Fibroblast of gingiva (primary cell): Measurements from ENCODE around the gene SLMAP.
"Not testable (repeated sequence)": the region's sequence is repeated elsewhere in the genome, so short reads cannot be mapped to it uniquely, and the experiment has no call there.

Source experiments
- DNase-seq: peaks from one replicate; pipeline ENCODE4 v3.0.0-alpha.2; 2011; ENCODE audit warnings: low read depth

Gene SLMAP

DNA sequence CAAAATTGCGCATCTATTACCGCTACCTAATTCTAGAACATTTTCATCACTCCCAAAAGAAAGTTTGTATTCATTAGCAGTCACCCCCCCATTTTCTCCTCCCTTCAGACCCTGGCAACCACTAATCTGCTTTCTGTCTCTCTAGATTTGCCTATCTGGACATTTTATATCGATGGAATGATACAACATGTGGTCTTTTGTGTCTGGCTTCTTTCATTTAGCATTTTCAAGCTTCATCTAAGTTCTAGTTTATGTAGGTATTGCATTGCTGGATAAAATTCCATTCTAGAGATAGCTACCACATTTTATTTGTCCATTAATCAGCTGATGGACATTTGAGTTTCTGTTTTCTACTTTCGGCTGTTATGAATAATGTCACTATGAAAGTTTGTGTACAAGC lies 38.4 kb downstream of the SLMAP start:
- DNase-seq = no peak

DNA sequence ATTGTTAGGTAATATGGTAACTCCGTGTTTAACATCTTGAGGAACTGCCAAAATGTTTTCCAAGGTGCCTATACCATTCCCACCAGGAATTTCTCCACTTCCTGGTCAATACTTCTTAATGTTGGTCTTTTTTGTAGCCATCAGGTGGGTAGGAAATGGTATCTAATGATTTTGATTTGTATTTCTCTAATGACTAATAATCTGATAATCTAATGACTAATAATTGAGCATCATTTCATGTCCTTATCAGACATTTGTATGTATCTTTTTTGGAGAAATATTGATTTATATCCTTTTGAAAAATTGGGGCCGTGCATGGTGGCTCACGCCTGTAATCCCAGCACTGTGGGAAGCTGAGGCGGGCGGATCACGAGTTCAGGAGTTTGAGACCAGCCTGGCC lies 38.8 kb downstream of the SLMAP start:
- no peak for DNase-seq

DNA sequence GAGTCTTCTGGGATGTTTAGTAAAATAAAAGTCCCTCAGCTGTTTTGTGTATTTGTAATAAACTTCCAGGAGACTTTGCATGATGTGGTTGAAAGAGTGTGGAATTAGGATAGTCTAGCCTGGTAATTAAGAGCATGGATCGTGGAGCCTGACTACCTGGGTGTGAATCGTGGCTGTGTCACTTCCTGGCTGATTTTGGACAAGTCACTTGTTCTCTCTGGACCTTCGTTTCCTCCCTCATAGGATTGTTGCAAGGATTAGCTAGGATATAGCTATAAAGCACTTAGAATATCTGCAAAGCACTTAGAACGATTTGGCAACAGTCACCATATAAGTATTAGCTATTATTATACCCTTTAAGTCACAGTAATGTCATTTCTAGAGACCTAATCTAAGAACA lies 40.2 kb downstream of the SLMAP start:
- DNase-seq = no peak

DNA sequence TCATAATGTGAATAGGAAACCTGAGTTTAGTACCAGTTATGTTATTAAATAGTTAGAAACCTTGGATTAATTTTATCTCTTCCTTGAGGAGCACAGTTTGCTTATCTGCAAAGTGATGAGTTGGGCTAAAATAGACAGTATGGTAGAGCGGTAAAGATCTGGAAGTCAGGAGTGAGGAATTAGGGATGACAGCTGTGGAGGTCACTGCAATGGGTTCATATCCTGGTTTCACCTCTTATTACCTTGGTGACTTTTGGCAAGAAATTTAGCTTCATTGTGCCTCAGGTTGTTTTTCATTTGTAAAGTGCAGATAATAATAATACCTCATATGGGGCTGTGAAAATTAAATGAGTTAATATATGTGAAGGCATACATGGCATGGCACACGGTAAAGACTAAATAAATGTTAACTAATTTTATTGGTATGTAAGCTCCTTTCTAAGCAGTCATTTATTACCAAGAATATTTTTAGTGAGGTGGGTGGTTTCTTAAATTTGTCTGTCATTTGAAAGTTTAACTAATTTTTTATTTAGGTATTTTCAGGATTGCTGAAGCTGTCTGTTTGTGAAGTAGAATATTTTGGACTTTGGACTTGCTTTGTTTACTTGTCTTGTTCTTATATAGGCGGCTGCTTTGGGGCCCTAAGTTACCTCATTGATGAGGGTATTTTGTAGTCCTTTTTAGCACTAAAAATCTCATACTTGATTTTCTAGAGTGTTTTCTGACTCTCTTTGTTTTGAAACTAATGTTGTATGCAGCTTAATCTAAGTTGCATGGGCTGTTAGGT lies 41.8 kb downstream of the SLMAP start:
- no peak for DNase-seq

DNA sequence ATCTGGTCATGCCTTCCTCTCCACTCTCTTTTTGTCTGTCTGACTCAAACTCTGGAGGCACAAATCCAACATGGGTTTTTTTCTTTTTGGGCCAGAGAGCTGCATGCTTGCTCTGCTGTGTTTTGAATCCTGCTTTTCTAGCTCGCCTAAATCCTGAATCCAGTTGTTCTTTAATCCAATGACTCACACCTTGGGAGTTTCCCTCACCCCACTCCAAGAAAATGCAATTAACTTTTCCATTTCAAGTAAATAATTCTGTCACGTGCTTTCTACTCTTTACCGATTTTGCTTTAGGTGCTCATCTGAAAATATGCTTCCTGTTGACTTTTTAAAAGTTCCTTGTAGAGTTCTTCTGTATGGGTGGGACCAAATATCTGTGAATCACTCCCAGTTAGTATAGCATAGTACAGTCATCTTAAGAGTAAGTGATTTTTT lies 47.6 kb downstream of the SLMAP start:
- DNase-seq = peak; percentile 78

DNA sequence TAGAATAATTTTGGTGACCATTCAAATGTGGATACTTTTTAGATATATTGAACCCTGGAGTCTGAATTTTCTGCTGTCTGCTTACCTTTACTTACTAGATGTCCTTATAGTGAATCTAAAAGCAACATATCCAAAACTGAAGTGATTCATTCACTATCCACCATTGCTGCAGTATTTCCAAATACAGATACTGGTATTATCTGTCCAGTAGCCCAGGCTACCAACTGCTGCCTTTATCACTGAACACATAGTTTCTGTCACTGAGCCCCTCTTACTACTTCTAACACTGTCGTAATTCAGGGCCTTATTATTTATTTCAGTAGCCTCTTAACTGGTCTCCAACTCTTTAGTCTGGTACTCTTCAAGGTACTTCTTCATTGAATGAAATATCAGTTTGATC lies 49.2 kb downstream of the SLMAP start:
- no peak for DNase-seq

DNA sequence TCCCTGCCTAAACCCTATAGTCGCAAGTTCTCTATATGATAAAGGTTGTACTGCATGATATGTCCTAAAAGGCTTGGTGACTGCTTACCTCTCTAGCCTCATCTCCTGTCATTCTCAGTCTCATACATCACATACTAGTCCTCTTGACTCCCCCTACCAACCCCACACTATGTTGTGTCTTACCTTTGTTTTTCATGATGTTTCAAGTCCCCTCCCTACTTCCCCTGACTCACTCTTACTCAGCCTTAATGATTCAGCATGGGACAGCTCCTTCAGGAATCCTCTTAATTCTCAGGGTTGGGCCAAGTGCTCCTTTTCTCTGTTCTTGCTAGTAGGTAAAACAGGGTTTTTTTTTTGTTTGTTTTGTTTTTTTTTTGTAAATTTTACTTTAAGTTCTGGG lies 49.6 kb downstream of the SLMAP start:
- peak; percentile 16 for DNase-seq

DNA sequence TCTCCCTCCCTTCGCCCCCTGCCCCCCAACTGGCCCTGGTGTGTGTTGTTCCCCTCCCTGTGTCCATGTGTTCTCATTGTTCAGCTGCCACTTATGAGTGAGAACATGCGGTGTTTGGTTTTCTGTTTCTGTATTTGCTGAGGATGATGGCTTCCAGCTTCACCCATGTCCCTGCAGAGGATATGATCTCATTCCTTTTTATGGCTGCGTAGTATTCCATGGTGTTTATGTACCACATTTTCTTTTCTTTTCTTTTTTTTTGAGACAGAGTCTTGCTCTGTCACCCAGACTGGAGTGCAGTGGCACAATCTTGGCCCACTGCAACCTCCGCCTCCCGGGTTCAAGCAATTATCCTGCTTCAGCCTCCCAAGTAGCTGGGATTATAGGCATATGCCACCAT lies 50.1 kb downstream of the SLMAP start:
- DNase-seq = not testable (repeated sequence)

DNA sequence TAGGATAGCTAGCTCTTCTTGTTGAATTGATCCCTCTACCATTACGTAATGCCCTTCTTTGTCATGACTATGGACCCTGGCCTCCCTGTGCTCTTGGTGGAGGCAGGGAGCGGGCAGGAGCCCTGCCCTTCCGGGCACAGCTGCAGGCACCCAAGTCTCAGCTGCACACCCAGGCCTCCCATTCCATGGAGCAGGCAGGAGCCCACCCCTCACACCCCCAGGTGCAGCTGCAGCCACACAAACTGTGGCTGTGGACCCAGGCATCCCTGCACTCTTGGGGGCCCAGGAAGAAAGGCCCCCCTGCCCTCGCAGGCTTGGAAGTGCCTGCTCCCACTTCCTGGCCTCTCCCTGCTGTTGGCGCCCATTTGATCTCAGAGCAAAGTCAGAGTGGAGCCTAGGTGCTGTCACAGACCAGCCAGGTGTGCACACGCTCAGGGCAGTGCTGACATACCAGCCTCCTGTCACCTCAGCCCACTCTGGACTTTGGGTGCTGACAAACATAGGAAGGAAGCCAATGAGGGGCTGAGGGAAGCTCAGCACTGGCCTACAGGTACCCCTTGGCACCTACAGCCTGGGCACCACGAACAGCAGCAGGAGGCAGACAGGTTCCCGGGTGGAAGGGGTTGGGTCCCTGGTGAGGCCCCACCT lies 53.0 kb downstream of the SLMAP start:
- no peak for DNase-seq

DNA sequence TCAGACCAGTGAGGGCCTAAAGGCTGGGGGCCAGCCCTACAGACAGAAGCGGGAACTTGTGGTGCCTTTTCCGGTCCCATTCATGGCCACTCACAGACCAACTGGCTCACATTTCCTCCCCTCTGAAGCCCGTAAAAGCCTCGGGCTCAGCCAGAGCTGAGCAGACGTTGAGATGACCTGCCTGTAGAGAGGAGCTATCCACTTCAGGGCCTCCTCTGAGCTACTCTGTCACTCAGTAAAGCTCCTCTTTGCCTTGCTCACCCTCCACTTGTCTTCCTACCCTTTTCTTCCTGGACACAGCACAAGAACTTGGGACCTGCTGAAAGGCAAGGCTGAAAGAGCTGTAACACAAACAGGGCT lies 53.5 kb downstream of the SLMAP start:
- DNase-seq = no peak

DNA sequence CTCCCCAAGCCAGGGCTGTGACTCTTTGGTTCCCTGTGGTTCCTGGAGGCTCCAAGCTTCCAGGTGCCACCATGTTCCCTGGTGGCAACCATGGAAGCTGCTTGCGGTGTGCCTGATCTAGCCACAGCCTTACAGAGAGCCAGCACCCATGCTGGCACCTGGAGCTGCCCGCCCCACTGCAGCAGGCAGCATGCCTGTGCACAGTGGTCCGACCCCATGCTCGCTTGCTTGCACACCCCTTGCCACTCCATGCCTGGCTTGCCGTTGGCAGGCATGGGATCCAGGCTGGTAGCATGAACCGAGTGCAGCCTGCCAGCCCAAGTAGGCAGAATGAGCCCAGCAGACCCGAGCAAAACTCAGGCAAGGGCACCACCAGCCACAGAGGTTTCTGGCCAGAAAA lies 53.9 kb downstream of the SLMAP start:
- DNase-seq = no peak

DNA sequence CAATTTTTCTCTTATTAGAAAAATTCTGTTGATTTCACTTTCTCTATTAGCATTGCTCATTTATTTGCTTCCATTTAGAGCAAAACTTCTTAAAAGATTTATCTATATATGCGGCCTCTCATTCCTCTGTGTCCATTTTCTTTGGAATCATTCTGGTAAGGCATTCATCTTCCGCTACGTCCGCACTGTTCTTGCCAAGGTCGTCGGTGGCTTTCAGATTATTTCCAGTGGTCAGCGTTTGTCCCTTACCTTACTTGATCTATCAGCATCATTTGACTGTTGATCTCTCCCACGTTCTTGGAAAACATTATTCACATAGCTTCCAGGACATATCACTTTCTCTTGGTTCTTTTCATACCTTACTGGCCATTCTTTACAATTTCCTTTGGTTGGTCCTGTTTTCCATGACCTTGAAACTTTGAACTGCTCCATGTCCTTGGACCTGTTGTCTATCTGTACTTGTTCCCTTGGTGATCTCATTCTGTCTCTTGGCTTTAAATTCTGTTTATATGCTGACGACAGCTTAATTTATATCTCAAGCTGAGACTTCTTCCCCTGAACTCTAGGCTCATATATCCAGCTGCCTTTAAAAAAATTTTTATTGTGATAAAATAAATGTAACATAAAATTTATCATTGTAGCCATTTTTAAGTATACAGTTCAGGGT lies 54.5 kb downstream of the SLMAP start:
- DNase-seq = no peak

DNA sequence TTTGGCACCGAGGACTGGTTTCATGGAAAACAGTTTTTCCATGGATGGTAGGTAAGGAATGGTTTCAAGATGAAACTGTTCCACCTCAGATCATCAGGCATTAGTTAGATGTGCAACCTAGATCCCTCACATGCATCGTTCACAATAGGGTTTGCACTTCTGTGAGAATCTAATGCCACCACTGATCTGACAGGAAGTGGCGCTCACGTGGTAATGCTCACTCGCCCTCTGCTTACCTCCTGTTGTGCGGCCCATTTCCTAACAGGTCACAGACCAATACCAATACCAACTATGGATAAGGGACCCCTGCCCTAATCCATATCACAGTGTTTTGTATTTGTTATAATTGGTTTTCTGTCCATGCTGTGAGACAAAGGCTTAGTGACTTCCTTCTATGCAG lies 58.9 kb downstream of the SLMAP start:
- DNase-seq = no peak

DNA sequence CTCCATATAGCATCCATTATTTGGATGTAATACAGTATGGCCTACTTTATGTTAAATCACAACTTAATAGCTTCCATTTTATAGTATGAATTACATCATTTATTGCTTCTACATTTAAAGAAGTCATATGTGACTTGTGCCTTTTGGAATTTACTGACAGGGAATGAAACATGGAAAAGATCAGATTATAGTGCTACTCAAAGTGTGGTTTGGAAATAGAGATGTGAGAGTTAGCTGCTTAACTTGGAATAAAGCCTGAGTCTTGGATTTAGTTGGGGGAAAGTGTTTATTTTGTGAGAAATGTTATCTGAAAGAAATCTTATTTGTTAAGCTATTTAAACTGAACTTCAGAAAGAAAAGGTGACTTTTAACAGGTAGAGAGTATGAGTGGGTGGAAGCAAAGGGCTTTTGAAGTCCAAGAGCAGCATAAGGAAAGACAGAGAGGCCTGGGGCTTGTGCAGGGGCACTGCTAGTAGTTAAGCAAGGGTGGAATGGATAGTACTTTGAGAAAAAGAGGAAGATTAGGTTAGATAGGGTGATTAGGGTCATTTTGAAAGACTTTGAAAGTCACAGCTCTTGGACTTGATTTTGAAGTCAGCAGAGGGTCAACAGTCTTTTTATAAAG lies 60.5 kb downstream of the SLMAP start:
- no peak for DNase-seq

DNA sequence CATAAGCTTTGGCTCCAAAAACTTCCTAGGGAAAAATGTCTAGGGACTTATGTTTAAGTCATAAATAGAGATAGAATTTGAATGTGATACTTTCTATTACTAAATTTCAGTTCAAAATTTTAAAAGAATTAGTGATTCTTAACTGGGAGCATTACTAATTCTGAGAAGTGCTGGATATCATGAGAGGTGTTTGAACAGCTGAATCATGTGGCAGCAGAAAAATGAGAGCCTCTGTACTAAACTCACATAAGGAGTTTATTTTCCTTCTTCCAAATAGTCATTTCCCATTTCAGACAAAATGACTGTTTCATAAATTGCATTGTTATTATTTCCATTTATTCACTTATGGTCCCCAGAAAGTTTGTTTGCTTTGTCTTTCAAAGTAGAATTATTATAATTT lies 62.7 kb downstream of the SLMAP start:
- no peak for DNase-seq

DNA sequence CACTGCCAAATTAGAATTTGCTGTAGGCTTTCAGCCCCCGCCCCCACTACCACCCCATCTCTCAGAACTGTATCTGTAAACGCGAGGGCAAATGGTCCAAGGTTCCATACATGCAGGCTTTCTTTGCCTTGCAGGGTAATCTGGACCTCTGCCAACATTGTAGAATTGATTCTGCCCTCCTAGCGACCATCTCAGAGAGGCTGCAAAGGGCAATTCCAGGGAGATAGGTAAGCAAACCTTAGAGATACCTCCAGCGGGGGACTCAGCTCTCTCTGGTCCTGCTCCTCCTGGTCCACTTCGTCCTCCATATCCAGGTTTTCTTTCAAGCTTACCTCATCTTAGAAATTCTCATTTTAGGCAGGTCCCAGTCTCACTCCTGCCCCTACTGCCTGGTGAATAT lies 64.4 kb downstream of the SLMAP start:
- no peak for DNase-seq

DNA sequence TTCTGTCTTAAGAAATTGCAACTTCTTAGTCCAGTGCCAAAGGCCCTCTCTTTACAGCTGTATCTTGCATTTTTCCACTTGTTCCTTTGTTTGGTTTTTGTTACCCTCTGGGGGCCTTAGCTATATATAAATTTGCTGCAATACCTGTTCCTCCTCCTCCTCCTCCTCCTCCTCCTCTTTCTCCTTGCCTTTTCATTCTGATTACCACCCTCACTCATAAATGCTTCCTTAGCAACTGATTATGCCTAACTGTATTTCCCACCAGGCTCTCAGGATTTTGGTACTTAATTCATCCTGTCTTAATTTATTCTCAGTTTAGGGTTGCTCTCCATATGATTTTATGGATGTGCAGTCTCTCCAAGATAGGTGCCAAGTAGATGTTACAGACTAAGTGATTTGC lies 65.7 kb downstream of the SLMAP start:
- DNase-seq = no peak

DNA sequence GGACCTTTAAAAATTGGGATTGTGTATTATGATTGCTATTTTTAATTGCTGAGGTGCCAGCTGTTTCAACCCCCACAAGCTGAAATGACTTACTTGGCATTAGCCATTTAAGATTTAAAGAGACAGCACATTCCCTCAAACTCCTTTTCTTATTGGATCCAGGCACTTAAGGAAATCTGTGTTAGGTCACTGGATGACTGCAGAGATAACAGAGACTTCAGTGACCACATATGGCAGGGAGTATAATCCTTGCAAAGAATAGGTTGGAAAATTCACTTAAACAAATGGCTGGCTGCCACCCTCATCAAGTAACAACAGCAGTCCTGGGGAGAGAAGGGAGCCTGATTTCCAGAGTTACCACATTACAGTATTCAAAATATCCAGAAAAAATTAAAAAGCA lies 66.6 kb downstream of the SLMAP start:
- no peak for DNase-seq

DNA sequence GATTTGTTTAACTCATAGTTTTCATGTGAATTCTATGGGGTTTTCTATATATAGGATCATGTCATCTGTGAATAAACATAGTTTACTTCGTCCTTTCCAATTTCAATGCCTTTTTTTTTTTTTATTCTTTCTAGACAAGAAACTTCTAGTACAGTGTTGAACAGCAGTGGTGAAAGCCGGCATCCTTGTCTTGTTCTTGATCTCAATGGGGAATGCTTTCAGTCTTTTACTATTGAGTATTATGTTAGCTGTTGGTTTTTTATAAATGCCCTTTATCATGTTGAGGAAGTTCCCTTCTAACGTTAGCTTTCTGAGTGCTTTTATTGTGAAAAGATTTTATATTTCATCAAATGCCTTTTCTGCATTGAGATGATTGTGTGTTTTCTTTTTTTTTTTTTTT lies 69.0 kb downstream of the SLMAP start:
- DNase-seq = no peak

DNA sequence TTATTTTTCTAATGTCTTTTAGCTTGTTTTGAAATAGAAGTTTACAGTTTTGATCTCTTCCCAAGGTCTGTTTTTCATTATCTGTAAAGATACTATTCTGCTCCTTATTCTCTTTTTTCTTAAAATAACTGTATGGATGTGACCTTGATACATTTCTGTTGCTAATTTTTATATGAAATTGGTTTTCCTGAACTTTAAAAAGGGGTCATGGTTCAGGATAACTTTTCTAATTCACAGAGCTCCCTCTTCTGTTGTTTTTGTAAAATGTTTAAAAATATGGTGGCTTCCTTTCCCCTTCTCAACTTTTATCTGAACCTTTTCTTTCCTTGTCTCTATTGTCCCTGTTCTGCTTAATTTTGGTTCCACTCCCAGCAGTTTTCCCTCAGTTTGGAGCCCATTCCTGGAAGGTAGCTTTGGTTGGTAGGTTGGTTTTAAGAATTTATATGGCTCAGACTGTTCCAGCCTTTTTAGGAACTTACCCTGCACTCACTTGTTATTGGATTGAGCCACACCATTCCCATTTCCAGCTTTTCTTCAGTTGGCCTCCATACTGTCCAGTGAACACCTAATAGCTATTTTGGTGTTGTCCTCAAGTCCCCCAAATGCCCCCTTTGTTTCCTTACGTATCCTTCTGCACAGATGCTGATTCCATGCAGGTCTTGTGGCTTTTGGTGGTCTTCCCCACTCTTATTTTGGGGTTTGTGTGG lies 70.3 kb downstream of the SLMAP start:
- DNase-seq = peak; percentile 9

DNA sequence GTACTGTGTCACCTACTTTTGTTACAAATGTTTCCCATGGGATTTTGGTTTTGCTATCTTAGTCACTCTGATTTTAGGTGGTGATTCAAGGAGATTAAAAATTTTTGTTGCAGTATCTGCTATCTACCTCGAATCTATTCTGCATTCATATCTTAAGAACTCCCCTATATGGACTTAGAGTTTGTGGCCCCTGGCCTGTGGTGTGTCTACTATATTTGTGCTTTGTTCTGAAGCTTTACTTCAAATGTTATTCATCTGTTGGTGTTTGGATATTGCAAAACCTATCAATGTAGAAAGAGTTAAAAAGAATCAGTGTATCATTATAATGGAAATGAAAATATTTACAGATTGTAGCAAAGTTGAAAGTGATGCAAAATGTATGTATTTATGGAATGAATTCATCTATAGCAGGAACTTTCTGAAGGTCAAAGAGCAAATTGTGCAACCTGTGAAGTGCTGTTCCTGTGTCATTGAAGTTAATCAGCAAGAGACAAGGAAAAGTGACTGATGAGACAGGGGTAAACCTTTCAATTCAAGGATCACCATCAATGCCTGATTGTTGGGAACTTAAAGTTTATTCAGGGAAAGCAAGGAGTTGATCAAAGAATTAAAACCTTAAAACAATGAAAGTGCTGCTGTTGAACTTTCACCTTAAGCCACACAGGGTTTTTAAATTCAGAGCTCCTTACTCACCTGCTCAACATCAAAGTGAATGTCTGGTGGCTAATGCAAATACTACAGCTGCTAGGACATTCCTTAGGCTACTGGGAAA lies 71.0 kb downstream of the SLMAP start:
- DNase-seq = no peak

DNA sequence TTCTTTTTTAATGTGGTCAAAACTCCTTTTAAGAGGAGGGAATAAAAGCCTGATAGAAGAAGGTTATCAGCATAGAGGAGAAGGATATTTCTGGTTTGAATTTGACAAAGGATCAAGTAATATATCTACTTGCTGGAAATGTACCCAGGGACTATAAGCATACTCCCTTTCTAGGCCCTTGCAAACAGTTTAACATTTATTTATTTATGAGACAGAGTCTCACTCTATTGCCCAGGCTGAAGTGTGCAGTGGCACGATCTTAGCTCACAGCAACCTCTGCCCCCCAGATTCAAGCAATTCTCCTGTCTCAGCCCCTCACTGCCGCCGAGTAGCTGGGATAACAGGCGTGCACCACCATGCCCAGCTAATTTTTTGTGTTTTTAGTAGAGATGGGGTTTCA lies 71.6 kb downstream of the SLMAP start:
- DNase-seq = no peak
